Mammary epithelial cell (primary cell): ENCODE results near the gene PDIA4.

Experiments
- EZH2 ChIP-seq: IDR thresholded peaks from 2 replicates; pipeline ENCODE4 v1.6.1; 2012; ENCODE audit warnings: low read length, inconsistent platforms, borderline replicate concordance
- TF ChIP-seq, protein P1 (sequence below), 2 donors: IDR thresholded peaks in 1 of 2; conservative IDR thresholded peaks in 1 of 2; 2 replicates each; pipeline ENCODE4 v1.5.1; 2011 to 2012; ENCODE audit warnings: inconsistent platforms in 2 of 2, low read length in 2 of 2, mild to moderate bottlenecking in 2 of 2, control low read depth in 1 of 2, low read depth in 1 of 2; ENCODE audit not compliant: insufficient read depth in 1 of 2; ENCODE audit errors: extremely low read depth in 1 of 2

- TF ChIP-seq, protein P1, sequence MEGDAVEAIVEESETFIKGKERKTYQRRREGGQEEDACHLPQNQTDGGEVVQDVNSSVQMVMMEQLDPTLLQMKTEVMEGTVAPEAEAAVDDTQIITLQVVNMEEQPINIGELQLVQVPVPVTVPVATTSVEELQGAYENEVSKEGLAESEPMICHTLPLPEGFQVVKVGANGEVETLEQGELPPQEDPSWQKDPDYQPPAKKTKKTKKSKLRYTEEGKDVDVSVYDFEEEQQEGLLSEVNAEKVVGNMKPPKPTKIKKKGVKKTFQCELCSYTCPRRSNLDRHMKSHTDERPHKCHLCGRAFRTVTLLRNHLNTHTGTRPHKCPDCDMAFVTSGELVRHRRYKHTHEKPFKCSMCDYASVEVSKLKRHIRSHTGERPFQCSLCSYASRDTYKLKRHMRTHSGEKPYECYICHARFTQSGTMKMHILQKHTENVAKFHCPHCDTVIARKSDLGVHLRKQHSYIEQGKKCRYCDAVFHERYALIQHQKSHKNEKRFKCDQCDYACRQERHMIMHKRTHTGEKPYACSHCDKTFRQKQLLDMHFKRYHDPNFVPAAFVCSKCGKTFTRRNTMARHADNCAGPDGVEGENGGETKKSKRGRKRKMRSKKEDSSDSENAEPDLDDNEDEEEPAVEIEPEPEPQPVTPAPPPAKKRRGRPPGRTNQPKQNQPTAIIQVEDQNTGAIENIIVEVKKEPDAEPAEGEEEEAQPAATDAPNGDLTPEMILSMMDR (conservative IDR thresholded peaks at IDR 0.05 in 1 of 2, IDR thresholded peaks at IDR 0.05 in 1 of 2; ENCODE audit: extremely low read depth in 1 of 2, insufficient read depth in 1 of 2, low read depth in 1 of 2, low read length in 2 of 2): no peak
- no peak for TF ChIP-seq EZH2
These were observed 42.2 kb upstream of the PDIA4 start for GRCh38 chr7:149070372-149071125.
